Activated CD4-positive, alpha-beta T cell treated with anti-CD3 and anti-CD28 coated beads, Interleukin-10, Interleukin-2, amounts not matched to agents 100 ng/mL and 50 ng/mL, durations not matched to agents 16 hours and 8 hours (primary cell): ENCODE results near the gene PRODH.
"Not testable (repeated sequence)": the region's sequence is repeated elsewhere in the genome, so short reads cannot be mapped to it uniquely, and the experiment has no call there.

Experiments used
- DNase-seq: peaks from one replicate; pipeline ENCODE4 v3.0.0-alpha.2; 2020

PRODH gene

DNA sequence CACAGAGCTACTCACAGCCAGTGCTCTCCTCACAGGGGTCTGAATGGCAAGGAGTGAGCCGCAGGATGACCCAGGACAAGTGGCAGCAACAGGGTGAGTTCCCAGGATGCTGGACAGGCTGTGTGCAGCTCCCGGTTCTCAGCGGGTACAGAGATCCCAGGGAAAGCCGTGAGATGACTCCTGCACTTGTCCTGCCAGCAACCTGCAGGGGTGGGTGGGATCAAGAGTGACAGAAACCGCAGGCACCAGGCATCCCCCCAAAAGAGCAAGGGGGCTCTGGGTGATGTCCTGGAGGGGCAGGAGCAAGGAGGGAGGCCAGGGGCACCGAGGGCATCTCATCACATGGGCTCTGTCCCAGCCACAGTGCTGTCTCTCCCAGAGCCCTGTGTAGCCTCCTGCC is 15.9 kb upstream of the PRODH start:
- no peak for DNase-seq

DNA sequence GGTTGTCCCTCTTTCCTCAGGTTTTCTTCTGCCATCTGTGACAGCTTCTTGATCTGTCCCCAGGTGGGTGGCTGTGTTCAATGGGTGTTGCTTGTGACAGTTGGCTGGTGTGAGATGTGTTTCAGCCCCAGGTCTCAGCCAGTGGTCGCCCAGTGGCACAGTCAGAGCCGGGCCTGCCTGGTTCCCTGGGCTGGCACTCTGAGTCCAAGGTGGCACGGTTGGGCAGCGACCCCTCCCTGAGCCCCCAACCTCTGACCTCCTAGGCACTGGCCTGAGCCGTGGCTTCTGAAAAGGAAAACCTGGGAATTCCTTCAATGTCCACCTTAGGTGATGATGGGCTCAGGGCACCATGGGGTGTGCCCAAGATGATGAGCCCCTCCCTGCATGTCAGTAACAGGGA is 14.0 kb upstream of the PRODH start:
- no peak for DNase-seq

DNA sequence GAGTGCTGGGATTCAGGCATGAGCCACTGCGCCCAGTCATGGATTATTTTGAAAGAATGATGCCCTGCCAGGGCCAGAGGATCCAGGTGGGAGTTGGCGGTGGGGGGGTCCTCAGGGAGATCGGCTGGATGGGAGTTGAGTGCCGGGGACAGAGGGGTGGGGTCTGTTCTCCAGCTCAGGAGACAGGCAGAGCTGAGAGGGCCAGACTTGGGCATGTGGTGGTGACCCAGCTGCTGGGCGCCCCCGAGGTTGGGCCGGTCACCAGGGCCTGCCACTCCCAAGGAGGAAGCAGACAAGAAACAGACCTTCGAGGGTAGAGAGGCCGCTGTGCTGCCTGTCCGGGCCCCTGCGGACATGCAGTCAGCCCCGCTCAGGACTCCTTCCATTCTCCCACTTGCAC is 11.8 kb upstream of the PRODH start:
- DNase-seq, result no peak

DNA sequence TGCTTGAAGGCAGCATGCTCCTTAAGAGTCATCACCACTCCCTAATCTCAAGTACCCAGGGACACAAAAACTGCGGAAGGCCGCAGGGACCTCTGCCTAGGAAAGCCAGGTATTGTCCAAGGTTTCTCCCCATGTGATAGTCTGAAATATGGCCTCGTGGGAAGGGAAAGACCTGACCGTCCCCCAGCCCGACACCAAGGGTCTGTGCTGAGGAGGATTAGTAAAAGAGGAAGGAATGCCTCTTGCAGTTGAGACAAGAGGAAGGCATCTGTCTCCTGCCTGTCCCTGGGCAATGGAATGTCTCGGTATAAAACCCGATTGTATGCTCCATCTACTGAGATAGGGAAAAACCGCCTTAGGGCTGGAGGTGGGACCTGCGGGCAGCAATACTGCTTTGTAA is 11.0 kb upstream of the PRODH start:
- DNase-seq, result not testable (repeated sequence)

DNA sequence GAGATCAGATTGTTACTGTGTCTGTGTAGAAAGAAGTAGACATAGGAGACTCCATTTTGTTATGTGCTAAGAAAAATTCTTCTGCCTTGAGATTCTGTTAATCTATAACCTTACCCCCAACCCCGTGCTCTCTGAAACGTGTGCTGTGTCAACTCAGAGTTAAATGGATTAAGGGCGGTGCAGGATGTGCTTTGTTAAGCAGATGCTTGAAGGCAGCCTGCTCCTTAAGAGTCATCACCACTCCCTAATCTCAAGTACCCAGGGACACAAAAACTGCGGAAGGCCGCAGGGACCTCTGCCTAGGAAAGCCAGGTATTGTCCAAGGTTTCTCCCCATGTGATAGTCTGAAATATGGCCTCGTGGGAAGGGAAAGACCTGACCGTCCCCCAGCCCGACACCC is 2.6 kb upstream of the PRODH start:
- DNase-seq, result not testable (repeated sequence)

DNA sequence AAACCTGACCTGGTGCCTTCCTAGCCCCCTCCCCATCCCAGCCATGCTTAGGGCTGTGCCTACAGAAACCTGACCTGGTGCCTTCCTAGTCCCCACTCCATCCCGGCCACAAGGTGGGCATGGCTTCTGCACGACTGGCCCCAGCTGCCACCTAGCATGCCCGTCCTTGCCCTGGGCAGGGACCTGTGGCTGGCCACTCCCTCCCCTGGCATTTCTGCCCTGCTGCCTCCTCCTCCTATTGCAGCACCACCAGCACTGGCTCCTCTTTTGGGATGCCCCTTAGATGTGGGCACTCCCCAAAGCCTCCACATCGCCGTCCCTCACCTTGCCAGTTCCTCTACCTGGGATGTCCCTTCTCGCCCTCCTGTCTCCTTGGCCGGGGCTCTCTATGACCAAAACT is 1.4 kb downstream of the PRODH start:
- DNase-seq, result not testable (repeated sequence)

DNA sequence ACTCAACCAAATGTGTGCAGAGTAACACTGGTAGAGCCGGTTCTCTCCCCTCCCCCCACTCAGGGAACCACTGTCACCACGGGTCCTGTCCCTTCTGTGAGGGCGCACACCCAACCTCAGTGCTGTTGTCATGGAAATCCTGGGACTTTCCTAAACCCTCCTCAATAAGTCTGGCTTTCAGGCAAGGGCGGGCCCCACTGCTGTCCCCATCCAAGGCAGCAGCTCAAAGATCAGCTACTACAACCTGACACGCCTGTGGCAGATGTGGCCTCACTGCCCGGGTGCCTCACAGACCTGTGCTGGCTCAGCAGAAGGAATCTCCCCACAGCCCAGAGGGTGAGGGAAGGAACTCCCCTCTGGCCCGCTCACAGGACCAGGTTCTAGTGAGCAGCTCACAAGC is 2.2 kb downstream of the PRODH start:
- no peak for DNase-seq

DNA sequence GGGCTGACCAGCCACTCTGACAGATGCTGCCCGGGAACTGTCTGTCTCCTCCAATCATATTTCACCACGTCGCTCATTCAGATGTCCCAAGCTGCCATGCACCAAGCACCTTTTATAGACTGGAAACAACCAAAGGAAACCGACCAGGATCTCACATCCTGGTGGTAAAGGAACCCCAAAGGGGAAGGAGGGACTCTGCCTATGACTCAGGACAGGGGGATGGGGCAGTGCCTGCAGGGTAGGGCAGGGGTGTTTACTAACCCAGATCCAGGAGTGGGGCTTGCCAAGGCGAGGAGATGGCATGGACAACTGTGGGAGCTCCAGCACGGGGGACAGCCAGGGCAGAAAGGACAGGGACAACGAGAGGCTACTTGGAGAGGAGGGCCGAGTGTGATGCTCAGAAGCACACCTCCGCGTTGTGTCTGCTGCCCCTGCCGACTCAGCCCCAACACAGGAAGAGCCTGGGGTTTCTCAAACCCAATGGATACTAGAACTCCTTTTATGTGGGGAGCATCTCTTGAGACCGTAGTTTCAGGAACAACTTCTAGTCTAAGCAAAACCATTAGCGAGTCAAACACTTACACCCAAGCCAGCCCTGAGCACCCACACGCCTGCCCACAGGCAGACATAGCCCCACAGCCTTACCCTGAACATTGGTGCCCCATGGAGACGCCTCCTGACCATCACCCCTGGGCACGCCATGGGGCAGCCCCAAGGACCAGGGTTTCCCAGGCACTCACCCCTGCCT is 4.0 kb downstream of the PRODH start:
- DNase-seq, result no peak

DNA sequence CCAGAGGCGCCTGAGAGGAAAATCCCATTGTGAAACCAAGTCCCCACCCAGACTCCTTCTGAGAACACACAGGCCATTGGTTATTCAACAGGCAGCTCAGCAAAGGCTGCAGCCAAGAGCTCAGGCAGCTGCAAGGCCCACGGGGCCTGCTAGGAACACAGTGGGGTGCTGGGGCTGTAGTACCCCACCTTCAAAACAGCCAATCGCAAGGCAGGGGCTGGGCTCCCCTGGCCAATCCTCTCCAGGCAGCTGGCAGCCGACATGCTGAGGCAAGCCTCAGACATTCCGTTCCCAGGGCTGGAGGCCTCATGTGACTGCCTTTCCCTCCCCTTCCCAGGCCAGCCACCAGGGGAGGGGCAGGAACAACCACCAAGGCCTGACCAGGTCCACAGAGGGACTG is 6.6 kb downstream of the PRODH start:
- DNase-seq, result no peak

DNA sequence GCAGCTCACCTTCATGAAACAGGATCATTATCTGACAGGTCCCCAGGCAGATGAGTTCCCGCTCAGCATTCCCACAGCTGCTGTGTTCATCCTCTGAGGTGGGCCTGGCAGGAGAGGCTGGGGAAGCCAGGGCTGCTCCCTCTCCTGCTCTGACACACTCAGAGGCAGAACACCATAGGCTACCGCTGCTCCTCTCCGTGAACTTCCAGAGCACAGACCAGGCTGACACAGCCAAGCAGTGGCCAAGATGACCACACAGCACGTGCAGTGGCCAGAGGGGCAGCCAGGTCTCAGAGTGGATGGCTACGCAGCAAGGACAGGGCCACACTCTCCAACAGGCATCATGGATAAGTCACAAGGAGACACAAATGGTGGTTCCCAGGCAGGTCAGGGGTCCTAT is 8.5 kb downstream of the PRODH start:
- DNase-seq, result no peak

DNA sequence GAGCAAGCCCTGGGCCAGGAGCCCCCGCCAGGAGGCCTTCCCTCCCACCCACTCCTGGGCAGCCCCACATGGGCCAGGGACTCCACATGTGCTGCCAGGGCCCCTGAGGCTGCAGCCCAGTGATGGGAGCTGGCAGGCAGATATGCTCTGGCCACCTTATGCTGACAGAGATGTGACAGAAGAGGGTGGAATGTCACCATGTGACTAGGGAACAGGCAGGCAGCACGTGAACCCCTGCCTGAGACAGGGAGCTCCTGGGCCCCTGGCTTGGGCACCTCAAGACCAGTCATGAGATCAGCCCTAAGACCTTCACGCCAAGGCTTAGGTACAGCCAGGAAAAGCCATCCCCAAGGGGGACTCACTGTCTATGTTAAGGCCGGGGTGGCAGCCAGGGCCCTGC is 9.1 kb downstream of the PRODH start:
- DNase-seq, result no peak

DNA sequence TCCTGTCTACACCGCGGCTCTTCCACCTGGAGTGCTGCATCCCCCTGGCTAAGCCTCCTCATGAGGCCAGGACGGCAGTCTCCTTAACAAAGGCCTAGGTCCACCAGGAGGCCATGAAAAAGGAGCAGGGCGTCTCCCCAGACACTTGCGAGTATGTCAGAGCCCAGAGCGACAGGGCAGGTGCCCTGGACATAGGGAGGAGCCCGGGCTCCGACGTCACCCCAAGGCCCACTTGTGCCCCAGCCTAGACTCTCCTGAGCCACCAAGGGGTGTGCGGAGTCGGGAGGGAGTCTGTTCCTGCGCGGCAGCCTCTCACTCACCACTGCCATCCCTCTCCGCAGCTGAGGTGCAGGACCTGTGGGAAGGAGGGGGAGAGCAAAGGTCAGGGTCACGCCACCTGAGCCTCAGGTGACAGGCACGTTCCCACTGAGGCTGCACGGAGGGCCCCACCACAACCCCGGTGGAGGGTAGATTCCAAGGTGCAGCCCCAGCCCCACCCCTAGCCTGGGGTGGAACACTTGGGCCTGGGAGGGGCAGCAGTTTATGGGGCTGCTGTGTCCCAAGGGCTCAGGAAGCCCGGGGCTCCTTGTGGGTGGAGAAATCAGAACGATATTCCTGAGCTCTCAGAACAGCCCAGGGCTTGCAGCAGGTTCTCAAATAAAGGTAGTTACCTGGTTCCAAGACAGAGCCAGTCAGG is 10.6 kb downstream of the PRODH start:
- no peak for DNase-seq

DNA sequence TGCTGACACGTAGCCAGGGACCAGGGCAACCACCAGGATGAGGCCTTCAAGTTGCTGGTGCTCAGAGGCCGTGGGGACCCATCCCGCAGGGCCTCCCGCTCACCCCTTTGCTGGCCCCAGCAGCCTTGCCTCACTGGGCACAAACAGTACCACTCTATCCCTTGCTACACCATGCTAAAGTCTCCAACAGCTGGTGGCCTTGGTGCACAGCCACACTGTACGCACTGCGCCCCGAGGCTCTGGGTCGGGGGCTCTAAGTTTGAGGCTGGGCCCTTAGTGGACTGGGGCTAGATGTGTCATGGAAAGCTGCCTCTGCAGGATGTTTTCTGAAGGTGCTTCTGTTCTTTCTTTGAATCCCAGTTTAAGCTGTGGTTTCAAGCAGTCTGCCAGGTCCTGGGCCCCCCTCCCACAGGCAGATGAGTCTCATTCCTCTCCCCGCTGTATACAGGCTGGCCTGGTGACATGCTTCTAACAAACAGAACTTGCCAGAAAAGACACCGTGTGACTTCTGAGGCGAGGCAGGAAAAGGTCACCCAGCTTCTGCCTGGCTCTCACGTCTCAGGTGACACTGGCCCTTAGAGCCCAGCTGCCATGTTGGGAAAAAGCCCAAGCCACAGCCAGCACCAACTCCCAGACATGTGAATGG is 15.7 kb downstream of the PRODH start:
- DNase-seq, result not testable (repeated sequence)

DNA sequence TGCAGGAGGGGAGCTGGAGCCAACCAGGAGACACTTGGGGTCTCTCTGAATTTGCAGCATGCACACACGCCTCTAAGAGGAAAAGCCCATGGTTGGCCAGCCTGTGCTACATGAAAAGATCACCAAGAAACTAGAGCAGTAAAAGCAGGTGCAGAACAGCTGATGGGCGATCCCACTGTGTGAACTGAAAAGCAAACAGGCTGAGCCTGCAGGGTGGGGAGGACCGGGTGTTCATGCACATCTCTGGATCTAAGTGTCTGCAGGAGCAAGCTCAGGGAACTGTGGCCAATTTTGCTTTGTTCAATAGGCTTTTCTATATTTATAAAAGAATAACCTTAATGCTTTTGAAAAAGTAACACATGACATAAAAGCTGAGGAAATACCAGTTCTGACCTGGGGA is 18.3 kb downstream of the PRODH start:
- not testable (repeated sequence) for DNase-seq

DNA sequence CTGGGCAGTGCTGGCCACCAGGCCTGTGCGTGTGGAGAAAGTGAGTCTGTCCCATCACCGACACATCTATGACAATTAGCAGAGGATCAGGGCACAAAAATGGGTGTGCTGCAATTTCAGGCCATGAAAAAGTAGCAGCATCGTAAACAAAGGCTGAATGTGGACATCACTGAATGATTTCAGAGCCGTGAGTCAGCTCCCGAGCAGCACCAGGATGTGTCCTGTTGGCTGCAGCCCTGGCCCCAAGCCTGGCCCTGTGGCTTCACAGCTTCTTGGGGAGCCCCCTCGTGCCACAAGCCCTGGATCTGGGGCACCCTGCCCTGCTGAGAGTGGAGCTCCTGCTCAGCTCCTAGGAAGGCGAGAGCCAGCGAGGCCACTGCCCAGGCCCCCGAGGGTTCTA is 20.5 kb downstream of the PRODH start:
- DNase-seq, result not testable (repeated sequence)

DNA sequence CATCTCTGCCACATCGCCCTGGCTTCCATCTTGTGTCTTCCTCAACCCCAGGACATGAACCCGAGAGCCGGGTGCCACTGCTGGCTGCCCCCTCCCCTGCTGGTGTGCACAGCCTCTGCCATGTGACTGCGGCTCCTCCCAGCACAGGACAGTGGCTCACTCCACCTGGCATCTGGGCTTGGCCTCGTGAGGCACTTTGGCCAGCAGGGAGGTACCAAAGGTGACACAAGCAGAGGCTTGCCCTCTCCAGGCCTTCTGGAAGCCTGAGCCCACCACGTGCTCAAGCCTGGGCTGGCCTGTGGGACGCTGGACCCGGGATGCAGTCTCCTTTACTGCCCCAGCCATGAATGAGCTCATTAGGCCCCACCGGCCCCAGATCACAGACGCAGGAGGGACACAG is 21.5 kb downstream of the PRODH start:
- DNase-seq, result not testable (repeated sequence)

DNA sequence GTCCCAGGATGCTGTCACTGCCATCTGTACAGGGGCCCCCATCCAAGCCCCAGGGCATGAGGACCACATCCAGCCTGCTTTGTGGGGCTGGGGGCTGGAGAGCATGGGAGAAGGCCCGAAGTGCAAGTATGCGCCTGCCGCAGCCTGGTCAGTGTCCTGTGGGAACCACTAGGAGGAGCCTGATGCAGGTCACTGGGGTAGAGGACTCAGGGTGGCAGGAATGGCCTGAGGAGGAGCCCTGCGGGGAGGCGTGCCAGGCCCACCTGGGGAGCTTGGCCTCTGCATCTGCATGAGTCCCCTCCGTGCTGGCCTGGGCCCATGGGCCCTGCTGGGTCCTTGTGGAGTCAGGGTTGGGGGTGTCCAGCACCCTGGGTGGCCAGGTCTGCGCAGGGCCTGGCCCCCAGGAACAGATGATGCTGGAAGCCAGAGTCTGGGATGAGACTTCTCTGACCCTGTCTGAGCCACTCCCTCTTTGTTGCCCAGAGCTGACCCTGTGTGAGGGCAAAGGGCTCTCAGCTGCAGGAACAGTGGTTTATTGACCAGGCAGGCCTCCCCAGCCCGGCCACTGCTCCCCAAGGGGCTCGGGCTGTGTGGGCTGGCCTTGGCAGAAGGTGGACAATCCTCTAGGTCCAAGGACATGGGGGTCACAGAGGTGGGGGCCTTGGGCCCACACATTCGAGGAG is 23.7 kb downstream of the PRODH start:
- not testable (repeated sequence) for DNase-seq

DNA sequence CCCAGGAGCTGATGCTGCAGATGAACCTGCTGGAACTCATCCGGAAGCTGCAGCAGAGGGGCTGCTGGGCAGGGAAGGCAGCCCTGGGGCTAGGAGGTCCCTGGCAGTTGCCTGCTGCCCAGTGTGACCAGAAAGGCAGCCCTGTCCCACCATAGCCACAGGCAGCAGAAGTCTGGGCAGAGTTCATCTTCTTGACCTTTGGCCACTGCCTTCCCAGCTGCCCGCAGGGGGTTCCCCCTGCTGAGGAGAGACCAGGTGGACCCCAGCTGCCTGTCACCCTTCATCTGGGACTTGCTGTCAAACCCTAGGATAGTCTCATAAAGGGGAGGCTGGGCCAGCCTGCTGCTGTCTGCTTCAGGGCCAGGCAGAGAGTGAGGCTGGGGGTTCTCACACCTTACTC is 24.6 kb downstream of the PRODH start:
- DNase-seq, result not testable (repeated sequence)

DNA sequence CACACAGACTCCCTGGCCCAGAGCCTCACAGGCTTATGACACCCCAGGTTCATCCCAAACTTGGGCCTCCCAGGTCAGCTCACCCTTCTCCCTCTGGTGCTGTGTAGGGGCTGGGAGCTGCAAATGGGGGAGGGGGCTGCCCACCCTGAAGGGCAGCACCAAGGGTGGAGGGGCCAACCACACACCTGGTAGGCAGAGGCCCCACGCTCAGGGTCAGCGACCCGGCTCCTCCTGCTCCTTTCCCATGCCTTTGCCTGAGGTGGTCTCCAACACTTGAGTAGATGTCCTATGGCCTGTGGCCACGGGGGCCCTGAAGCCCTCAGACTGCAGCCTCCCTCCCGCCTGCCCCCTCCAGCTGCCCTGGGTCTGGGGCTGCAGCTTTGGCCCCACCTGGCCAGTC is 26.5 kb downstream of the PRODH start:
- no peak for DNase-seq

DNA sequence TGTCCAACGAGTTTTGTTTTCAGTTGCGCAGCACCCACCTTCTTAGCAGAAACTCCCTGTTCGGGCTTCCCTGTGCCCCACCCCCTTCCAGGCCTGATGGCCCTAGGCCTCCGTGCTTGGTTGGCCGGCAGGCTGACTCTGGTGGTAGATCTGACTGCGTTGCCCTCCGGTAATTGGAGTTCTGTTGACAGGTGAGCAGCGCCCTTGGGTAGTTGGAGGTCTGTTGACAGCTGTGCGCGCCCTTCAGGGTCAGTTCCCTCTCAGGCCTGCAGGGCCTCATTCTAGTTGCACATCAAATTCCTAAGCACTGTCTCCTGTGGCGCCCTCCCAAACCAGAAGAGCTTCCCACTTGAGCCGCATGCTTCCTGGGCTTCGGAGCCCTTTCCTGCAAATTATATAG is 29.2 kb downstream of the PRODH start:
- DNase-seq, result no peak

DNA sequence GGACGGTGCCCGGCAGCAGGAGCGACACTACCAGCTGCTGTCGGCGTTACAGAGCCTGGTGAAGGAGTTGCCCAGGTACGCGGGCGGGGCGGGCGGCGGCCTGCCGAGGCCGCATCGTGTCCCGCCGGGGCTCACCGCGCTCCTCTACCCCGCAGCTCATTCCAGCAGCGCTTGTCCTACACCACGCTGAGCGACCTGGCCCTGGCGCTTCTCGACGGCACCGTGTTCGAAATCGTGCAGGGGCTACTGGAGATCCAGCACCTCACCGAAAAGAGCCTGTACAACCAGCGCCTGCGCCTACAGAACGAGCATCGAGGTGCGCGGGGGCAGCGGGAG is 29.7 kb downstream of the PRODH start:
- not testable (repeated sequence) for DNase-seq

DNA sequence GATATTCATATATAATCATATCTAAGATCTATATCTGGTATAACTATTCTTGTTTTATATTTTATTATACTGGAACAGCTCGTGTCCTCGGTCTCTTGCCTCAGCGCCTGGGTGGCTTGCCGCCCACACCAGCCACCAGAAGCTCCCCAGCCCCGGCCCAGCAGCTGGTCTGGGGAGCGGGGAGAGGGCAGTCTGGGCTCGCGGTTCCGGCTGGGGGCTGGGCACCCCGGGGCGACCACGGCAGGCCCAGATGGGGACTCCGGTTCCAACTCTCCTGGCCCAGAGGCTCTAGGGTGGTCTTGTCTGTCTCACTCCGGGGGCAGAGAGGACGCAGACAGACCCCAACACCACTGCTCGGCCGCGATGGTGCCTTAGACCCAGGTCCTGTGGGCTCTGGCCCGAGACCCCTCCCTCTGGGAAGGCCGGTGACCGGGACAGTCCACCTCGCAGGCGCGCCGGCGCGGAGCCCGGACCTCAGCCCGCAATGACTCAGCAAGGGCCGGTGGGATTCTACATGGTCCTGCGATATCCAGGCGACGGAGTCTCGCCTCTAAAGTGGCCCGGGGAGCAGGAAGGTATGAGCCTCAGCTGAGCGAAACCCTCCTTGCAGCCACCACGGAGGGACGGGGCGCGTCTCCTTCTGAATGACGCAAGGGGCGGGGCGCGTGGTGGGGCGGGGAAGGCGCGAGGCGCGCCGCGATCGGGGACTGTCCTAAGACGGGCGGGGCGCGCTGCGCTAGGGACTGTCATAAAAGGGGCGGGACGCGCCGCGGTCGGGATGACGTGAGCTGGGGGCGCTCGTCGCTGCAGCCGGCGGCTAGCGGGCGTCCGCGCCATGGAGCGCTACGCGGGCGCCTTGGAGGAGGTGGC is 30.3 kb downstream of the PRODH start, which contains the start of gene DGCR6:
Gene DGCR6 (plus strand): TSS at position 781 of the 870 bp plus-strand sequence. CDS start 55 bp downstream, at position 836.
- no peak for DNase-seq
